Panc1 (cell line): ENCODE data around the gene SNX3. TPM values are rescaled to one million over a fixed set of nuclear protein-coding genes. Genes with fewer than 3 reads are reported as not detected.

Source experiments
- ATAC-seq: fragments of 200-7000 bp; cut with Tn5 transposase; 2 replicates; pipeline ENCODE4 v1.9.1; 2020; ENCODE audit warnings: mild to moderate bottlenecking, moderate library complexity
- BruUV-seq: library from RNA; stranded (reverse); fragments of 400-500 nt; replicated peaks from 2 replicates; lab custom pipeline; 2021; lab: Mats Ljungman, UMichigan
- CTCF ChIA-PET: fragments of 300-600 bp; sonication (Branson Sonifier 250); formaldehyde crosslinking; loops from one replicate; lab custom pipeline; 2022; ENCODE audit warnings: antibody characterized with exemption; lab: Charles Lee
- POLR2A ChIA-PET: fragments of 300-600 bp; sonication (Branson Sonifier 250); formaldehyde crosslinking; loops from one replicate; lab custom pipeline; 2022; ENCODE audit warnings: antibody characterized with exemption; lab: Charles Lee
- DNase-seq: peaks from one replicate; pipeline ENCODE4 v3.0.0-alpha.2; 2010; ENCODE audit warnings: low read depth, low spot score
- H3K27ac ChIP-seq: 2 replicates; pipeline ENCODE4 v1.5.1; 2011; ENCODE audit warnings: mild to moderate bottlenecking, low read length, inconsistent platforms
- H3K27me3 ChIP-seq: fragments of 200-500 bp; sonication (Bioruptor generic); 2 replicates; pipeline ENCODE4 v1.6.0; 2014; ENCODE audit warnings: low read length, inconsistent platforms; ENCODE audit not compliant: control insufficient read depth, insufficient read depth
- H3K36me3 ChIP-seq: fragments of 200-500 bp; sonication (Bioruptor generic); 2 replicates; pipeline ENCODE4 v1.5.1; 2014; ENCODE audit warnings: inconsistent platforms, mild to moderate bottlenecking, low read length, moderate library complexity; ENCODE audit not compliant: control insufficient read depth, insufficient read depth
- H3K4me1 ChIP-seq: 2 replicates; pipeline ENCODE4 v1.5.1; 2011; ENCODE audit warnings: inconsistent platforms, mild to moderate bottlenecking, low read length, moderate library complexity; ENCODE audit not compliant: control insufficient read depth, insufficient read depth
- H3K4me3 ChIP-seq, 2 experiments: 2 replicates each; pipeline ENCODE4 v1.5.1; 2011 to 2012; ENCODE audit warnings: low read depth in 2 of 2, low read length in 2 of 2, mild to moderate bottlenecking in 2 of 2, inconsistent platforms in 1 of 2, moderate library complexity in 1 of 2
- H3K9me3 ChIP-seq: fragments of 200-500 bp; sonication (Bioruptor generic); 2 replicates; pipeline ENCODE4 v1.5.1; 2014; ENCODE audit warnings: low read depth, mild to moderate bottlenecking, inconsistent platforms, low read length, moderate library complexity; ENCODE audit not compliant: control insufficient read depth, insufficient read depth
- POLR2AphosphoS5 ChIP-seq: IDR thresholded peaks from 2 replicates; pipeline ENCODE4 v1.6.1; 2012; ENCODE audit warnings: mild to moderate bottlenecking, low read depth, low read length, moderate library complexity
- REST ChIP-seq, 2 experiments: IDR thresholded peaks; 2 replicates each; pipeline ENCODE4 v1.6.1; 2011 to 2012; ENCODE audit warnings: low read depth in 2 of 2, control low read depth in 1 of 2, low read length in 1 of 2, mild to moderate bottlenecking in 1 of 2, moderate library complexity in 1 of 2; ENCODE audit not compliant: insufficient read depth in 1 of 2
- SIN3A ChIP-seq: IDR thresholded peaks from 2 replicates; pipeline ENCODE4 v1.6.1; 2012; ENCODE audit warnings: low read depth, mild to moderate bottlenecking, low read length, moderate library complexity, borderline replicate concordance; ENCODE audit not compliant: insufficient read depth
- TCF7L2 ChIP-seq: IDR thresholded peaks from 2 replicates; pipeline ENCODE4 v1.6.1; 2011; ENCODE audit warnings: mild to moderate bottlenecking, low read depth, low read length, inconsistent platforms
- in situ Hi-C: cut with HindIII; loops from 2 replicates; pipeline ENCODE4 v1.10.0; 2016; ENCODE audit warnings: low sequenced_read_pairs, low pct_unique_long_range_greater_than_20kb
- intact Hi-C: fragments of 100-400 bp; cut with micrococcal nuclease; formaldehyde crosslinking; loops from one replicate; pipeline ENCODE4 v1.10.0; 2022; ENCODE audit not compliant: unreplicated experiment
- total RNA-seq: library from RNA; stranded (reverse); gene quantifications from one replicate; pipeline ENCODE4 v1.2.1, GENCODE V29; 2021; ENCODE audit not compliant: unreplicated experiment
- TF ChIP-seq, protein P1 (sequence below): fragments of 450-650 bp; IDR thresholded peaks from 2 replicates; pipeline ENCODE4 v1.5.1; 2017; ENCODE audit warnings: mild to moderate bottlenecking

SNX3 gene
- total RNA-seq, 1 experiment from 2014 or later = 223 TPM

DNA sequence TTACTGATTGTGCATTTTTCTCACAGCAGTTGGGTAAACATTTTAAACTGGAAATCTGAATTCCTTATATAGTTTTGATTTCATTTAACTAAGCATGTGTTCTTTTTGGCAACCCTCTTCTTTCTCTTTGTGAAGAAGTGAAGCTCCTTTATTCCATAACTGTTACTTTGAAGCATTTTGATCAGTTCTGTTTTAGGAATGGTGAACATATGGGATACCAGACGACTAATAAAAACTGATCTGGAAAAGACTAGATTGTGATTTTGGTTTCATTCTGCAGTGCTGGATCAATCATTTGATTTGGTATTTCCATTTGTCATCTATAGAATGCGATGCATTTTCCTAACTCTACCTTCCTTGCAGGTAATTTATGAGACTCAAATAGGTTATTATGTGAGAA, 43.8 kb upstream of the SNX3 start:
- no TSS peak for BruUV-seq
- CTCF ChIA-PET = no interaction called here
- Histone ChIP-seq H3K9me3 (no peaks in the 10 kb centered on the region), H3K36me3 (no peaks in the 10 kb centered on the region), H3K27me3 (no peaks in the 10 kb centered on the region), H3K4me1 (no peaks in the 10 kb centered on the region), H3K4me3 (no peak overlapping the region), H3K27ac (no peak overlapping the region)
- no peak for DNase-seq
- intact Hi-C loops (no loop called here), in situ Hi-C loops (no loop called here)
- POLR2A ChIA-PET = no interaction called here
- ATAC-seq = no peak
- TF ChIP-seq POLR2AphosphoS5 (no peak), REST (IDR thresholded peaks at IDR 0.05; ENCODE audit: insufficient read depth in 1 of 2, low read depth in 2 of 2, low read length in 1 of 2) (no peak), SIN3A (no peak), TCF7L2 (no peak)
- TF ChIP-seq, protein P1, sequence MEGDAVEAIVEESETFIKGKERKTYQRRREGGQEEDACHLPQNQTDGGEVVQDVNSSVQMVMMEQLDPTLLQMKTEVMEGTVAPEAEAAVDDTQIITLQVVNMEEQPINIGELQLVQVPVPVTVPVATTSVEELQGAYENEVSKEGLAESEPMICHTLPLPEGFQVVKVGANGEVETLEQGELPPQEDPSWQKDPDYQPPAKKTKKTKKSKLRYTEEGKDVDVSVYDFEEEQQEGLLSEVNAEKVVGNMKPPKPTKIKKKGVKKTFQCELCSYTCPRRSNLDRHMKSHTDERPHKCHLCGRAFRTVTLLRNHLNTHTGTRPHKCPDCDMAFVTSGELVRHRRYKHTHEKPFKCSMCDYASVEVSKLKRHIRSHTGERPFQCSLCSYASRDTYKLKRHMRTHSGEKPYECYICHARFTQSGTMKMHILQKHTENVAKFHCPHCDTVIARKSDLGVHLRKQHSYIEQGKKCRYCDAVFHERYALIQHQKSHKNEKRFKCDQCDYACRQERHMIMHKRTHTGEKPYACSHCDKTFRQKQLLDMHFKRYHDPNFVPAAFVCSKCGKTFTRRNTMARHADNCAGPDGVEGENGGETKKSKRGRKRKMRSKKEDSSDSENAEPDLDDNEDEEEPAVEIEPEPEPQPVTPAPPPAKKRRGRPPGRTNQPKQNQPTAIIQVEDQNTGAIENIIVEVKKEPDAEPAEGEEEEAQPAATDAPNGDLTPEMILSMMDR = no peak

DNA sequence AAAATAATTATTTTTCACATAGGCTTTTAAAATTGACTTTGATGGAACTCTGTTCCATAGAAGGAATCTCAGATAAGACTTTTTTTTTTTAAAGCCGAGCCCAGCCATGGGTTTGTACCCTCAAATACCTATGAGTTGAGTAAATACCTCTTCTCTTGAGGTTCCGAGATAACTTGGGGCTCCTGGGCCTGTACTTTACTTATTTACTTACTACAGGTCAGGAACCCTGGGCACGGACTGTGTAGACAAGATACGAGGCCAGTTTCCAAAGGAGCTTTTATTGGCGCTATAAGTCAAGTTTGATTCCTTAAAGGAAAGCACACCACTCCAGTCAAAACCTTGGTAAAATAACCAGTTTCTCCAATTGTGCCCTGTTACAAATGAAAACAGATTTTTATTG, 41.5 kb upstream of the SNX3 start:
- POLR2A ChIA-PET = no interaction called here

More for the DNA sequence above, 41.5 kb upstream of the SNX3 start:
- no TSS peak for BruUV-seq
- H3K4me3 ChIP-seq = no peak overlapping the region
- H3K4me1 ChIP-seq = no peaks in the 10 kb centered on the region
- no peaks in the 10 kb centered on the region for H3K9me3 ChIP-seq
- CTCF ChIA-PET = no interaction called here
- H3K27ac ChIP-seq = no peak overlapping the region
- H3K27me3 ChIP-seq = no peaks in the 10 kb centered on the region
- DNase-seq = no peak
- in situ Hi-C loops = no loop called here
- intact Hi-C loops = no loop called here
- TF ChIP-seq SIN3A (no peak), TCF7L2 (no peak), POLR2AphosphoS5 (no peak), REST (IDR thresholded peaks at IDR 0.05; ENCODE audit: insufficient read depth in 1 of 2, low read depth in 2 of 2, low read length in 1 of 2) (no peak)
- TF ChIP-seq, protein P1 = no peak
- no peak for ATAC-seq
- no peaks in the 10 kb centered on the region for H3K36me3 ChIP-seq
